RWPE2 (cell line): ENCODE results near the gene GCSH.
A peak's percentile ranks its signal among the peaks of the same experiment; 100 is the strongest.

Experiments
- ATAC-seq: fragments of 200-7000 bp; cut with Tn5 transposase; 3 replicates; pipeline ENCODE4 v1.9.1; 2021; ENCODE audit warnings: low read depth
- DNase-seq: peaks from one replicate; pipeline ENCODE4 v3.0.0-alpha.2; 2020; ENCODE audit warnings: low spot score
- H3K27ac ChIP-seq: fragments of 450-650 bp; 2 replicates; pipeline ENCODE4 v1.5.1; 2017; ENCODE audit warnings: mild to moderate bottlenecking; ENCODE audit not compliant: poor library complexity, severe bottlenecking
- H3K27me3 ChIP-seq: fragments of 250-450 bp; sonication (Bioruptor Pico); 2 replicates; pipeline ENCODE4 v1.5.1; 2021; ENCODE audit warnings: mild to moderate bottlenecking, moderate library complexity; ENCODE audit not compliant: insufficient read depth, poor library complexity, severe bottlenecking
- H3K36me3 ChIP-seq: fragments of 250-450 bp; sonication (Bioruptor Pico); 2 replicates; pipeline ENCODE4 v1.5.1; 2020; ENCODE audit warnings: low read depth, mild to moderate bottlenecking, moderate library complexity
- H3K4me1 ChIP-seq: fragments of 250-450 bp; sonication (Bioruptor Pico); 2 replicates; pipeline ENCODE4 v1.5.1; 2021; ENCODE audit warnings: mild to moderate bottlenecking, moderate library complexity; ENCODE audit not compliant: insufficient read depth, poor library complexity, severe bottlenecking
- H3K4me3 ChIP-seq: fragments of 250-450 bp; sonication (Bioruptor Pico); 2 replicates; pipeline ENCODE4 v1.5.1; 2021; ENCODE audit warnings: mild to moderate bottlenecking, moderate library complexity; ENCODE audit not compliant: severe bottlenecking
- H3K9me3 ChIP-seq: fragments of 250-450 bp; sonication (Bioruptor Pico); 2 replicates; pipeline ENCODE4 v1.5.1; 2021; ENCODE audit warnings: mild to moderate bottlenecking, moderate library complexity; ENCODE audit not compliant: severe bottlenecking
- CTCF ChIP-seq: fragments of 450-650 bp; IDR thresholded peaks from one replicate; pipeline ENCODE4 v1.5.1; 2017; ENCODE audit warnings: mild to moderate bottlenecking, moderate library complexity; ENCODE audit not compliant: poor library complexity, severe bottlenecking

Gene GCSH

DNA sequence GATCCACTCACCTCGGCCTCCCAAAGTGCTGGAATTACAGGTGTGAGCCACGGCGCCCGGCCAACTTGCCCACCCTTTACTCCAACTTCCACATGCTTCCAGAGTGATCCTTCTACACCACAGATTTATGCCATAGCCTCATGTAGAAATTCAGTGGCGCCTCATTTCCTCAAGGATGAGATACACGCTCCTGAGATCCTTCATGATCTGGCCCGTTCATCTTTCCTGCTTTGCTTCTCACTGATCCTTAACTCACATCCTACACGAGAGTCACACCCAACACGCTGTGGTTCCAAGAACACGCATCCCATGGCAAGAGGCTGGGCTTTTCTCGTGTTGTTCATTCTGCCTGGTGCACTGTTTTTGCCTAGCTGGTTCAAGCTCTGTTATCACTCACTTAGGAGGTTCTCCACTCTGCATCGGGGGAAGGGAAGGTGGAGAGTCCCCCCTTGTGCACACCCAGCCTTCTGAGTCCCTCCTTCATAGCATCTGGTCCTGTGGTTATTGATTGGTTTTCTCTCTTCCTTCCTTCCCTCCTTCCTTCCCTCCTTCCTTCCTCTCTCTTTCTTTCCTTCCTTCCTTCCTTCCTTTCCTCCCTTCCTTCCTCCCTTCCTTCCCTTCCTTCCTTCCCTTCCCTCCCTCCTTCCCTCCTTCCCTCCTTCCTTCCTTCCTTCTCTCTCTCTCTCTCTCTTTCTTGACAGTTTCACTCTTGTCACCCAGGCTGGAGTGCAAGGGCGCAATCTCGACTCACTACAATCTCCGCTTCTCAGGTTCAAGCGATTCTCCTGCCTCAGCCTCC, 32.7 kb upstream of the GCSH start:
- Histone ChIP-seq H3K27ac (no peak overlapping the region), H3K9me3 (no peaks in the 10 kb centered on the region), H3K4me3 (no peak overlapping the region), H3K27me3 (no peaks in the 10 kb centered on the region), H3K36me3 (no peaks in the 10 kb centered on the region), H3K4me1 (peaks cover 6% of the 10 kb centered on the region)
- no peak for ATAC-seq
- no peak for DNase-seq
- no peak for TF ChIP-seq CTCF

GRCh38 chr16:81127051-81127450, 30.9 kb upstream of the GCSH start:
- TF ChIP-seq CTCF: no peak
- peak; percentile 96 for ATAC-seq

GRCh38 chr16:81123092-81123852, 27.1 kb upstream of the GCSH start:
- DNase-seq (no peak), ATAC-seq (no peak)
- no peak overlapping the region for H3K27ac ChIP-seq
- no peaks in the 10 kb centered on the region for H3K27me3 ChIP-seq
- no peaks in the 10 kb centered on the region for H3K9me3 ChIP-seq
- peaks cover 6% of the 10 kb centered on the region for H3K4me1 ChIP-seq
- TF ChIP-seq CTCF: no peak
- H3K36me3 ChIP-seq: no peaks in the 10 kb centered on the region
- H3K4me3 ChIP-seq: no peak overlapping the region

More at GRCh38 chr16:81127051-81127450, 30.9 kb upstream of the GCSH start:
- DNase-seq: peak; percentile 90
- Histone ChIP-seq H3K4me1 (peaks cover 6% of the 10 kb centered on the region), H3K36me3 (no peaks in the 10 kb centered on the region), H3K27ac (peak overlapping the region; percentile 57), H3K9me3 (no peaks in the 10 kb centered on the region), H3K4me3 (no peak overlapping the region), H3K27me3 (no peaks in the 10 kb centered on the region)

DNA sequence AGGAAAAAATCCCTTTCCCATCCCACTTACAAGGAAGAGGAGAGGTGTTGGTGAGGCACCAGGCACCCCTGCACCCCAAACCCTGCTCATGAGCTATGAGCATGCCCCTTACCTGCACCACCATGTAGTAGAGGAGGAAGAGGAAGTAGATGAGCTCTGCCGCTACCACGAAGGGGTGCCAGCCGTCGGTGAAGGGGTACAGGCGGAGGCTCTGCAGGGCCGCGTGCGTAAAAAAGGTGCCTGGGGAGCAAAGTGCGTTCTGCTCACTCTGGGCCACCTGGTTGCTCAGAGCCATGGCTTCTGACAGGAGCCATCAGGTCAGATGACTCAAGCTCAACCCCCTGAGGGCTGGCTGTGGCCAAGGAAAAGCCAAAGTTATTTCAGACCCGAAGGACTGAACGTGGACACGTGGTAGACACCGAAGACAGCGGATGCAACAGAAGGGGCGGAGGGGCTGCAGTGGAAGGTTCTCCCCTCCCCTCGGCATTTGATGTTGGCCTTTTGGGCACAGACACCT, 25.3 kb upstream of the GCSH start:
- Histone ChIP-seq H3K27me3 (no peaks in the 10 kb centered on the region), H3K9me3 (no peaks in the 10 kb centered on the region), H3K4me1 (no peaks in the 10 kb centered on the region), H3K4me3 (no peak overlapping the region), H3K36me3 (no peaks in the 10 kb centered on the region), H3K27ac (no peak overlapping the region)
- ATAC-seq (no peak), DNase-seq (no peak)
- no peak for TF ChIP-seq CTCF
